Measurements from ENCODE around the gene CEP112. TPM values are rescaled to one million over a fixed set of nuclear protein-coding genes. Genes with fewer than 3 reads are reported as not detected.
"Not testable (repeated sequence)": the region's sequence is repeated elsewhere in the genome, so short reads cannot be mapped to it uniquely, and the experiment has no call there.

Gene CEP112
- total RNA-seq, 1 experiment from 2014 or later = 9.5 TPM

- ATAC-seq = no peak
- POLR2A ChIA-PET = no interaction called here
Observed at GRCh38 chr17:66085221-66085620, 106.7 kb downstream of the CEP112 start.

GRCh38 chr17:66080670-66081069 is 111.3 kb downstream of the CEP112 start:
- H3K27ac ChIP-seq (ENCODE audit: low read length); POLR2A ChIA-PET; H3K27me3 ChIP-seq (ENCODE audit: control insufficient read depth, insufficient read depth, low read length); intact Hi-C loops (cut with micrococcal nuclease; ENCODE audit: unreplicated experiment); CTCF ChIA-PET; in situ Hi-C loops (cut with HindIII; ENCODE audit: low pct_unique_long_range_greater_than_20kb, low sequenced_read_pairs); H3K4me1 ChIP-seq (ENCODE audit: control insufficient read depth, insufficient read depth, low read length); H3K36me3 ChIP-seq (ENCODE audit: control insufficient read depth, insufficient read depth, low read length); BruUV-seq (replicated peaks); DNase-seq (ENCODE audit: low read depth, low spot score); H3K4me3 ChIP-seq (ENCODE audit: low read depth in 2 of 2, low read length in 2 of 2); ATAC-seq; H3K9me3 ChIP-seq (ENCODE audit: control insufficient read depth, insufficient read depth, low read depth, low read length): not testable (repeated sequence)

More at GRCh38 chr17:66085221-66085620, 106.7 kb downstream of the CEP112 start:
- Histone ChIP-seq H3K4me3 (ENCODE audit: low read depth in 2 of 2, low read length in 2 of 2) (no peak overlapping the region), H3K36me3 (ENCODE audit: control insufficient read depth, insufficient read depth, low read length) (no peaks in the 10 kb centered on the region), H3K27ac (ENCODE audit: low read length) (no peak overlapping the region), H3K4me1 (ENCODE audit: control insufficient read depth, insufficient read depth, low read length) (no peaks in the 10 kb centered on the region), H3K27me3 (ENCODE audit: control insufficient read depth, insufficient read depth, low read length) (no peaks in the 10 kb centered on the region), H3K9me3 (ENCODE audit: control insufficient read depth, insufficient read depth, low read depth, low read length) (peaks cover 4% of the 10 kb centered on the region; the same call in 1 of the 2 replicates)
- TF ChIP-seq POLR2AphosphoS5 (IDR thresholded peaks at IDR 0.05; ENCODE audit: low read depth, low read length) (no peak), CTCF (IDR thresholded peaks at IDR 0.05) (no peak), TCF7L2 (IDR thresholded peaks at IDR 0.05; ENCODE audit: low read depth, low read length) (no peak), SIN3A (IDR thresholded peaks at IDR 0.05; ENCODE audit: borderline replicate concordance, insufficient read depth, low read depth, low read length) (no peak), REST (IDR thresholded peaks at IDR 0.05; ENCODE audit: insufficient read depth in 1 of 2, low read depth in 2 of 2, low read length in 1 of 2) (no peak)
- in situ Hi-C loops (cut with HindIII; ENCODE audit: low pct_unique_long_range_greater_than_20kb, low sequenced_read_pairs) (no loop called here), intact Hi-C loops (cut with micrococcal nuclease; ENCODE audit: unreplicated experiment) (no loop called here)
- CTCF ChIA-PET = no interaction called here
- no TSS peak for BruUV-seq (replicated peaks)
- no peak for DNase-seq (ENCODE audit: low read depth, low spot score)

GRCh38 chr17:66076546-66077190 is 115.3 kb downstream of the CEP112 start:
- no TSS peak for BruUV-seq (replicated peaks)
- H3K27ac ChIP-seq (ENCODE audit: low read length) = no peak overlapping the region
- in situ Hi-C loops (cut with HindIII; ENCODE audit: low pct_unique_long_range_greater_than_20kb, low sequenced_read_pairs) = no loop called here

More at GRCh38 chr17:66076546-66077190, 115.3 kb downstream of the CEP112 start:
- no peak for ATAC-seq
- H3K9me3 ChIP-seq (ENCODE audit: control insufficient read depth, insufficient read depth, low read depth, low read length) = no peaks in the 10 kb centered on the region
- DNase-seq (ENCODE audit: low read depth, low spot score) = no peak
- CTCF ChIA-PET = no interaction called here
- no peaks in the 10 kb centered on the region for H3K27me3 ChIP-seq (ENCODE audit: control insufficient read depth, insufficient read depth, low read length)
- TF ChIP-seq SIN3A (IDR thresholded peaks at IDR 0.05; ENCODE audit: borderline replicate concordance, insufficient read depth, low read depth, low read length) (no peak), REST (IDR thresholded peaks at IDR 0.05; ENCODE audit: insufficient read depth in 1 of 2, low read depth in 2 of 2, low read length in 1 of 2) (no peak), TCF7L2 (IDR thresholded peaks at IDR 0.05; ENCODE audit: low read depth, low read length) (no peak), CTCF (IDR thresholded peaks at IDR 0.05) (no peak), POLR2AphosphoS5 (IDR thresholded peaks at IDR 0.05; ENCODE audit: low read depth, low read length) (no peak)
- intact Hi-C loops (cut with micrococcal nuclease; ENCODE audit: unreplicated experiment) = no loop called here
- H3K4me3 ChIP-seq (ENCODE audit: low read depth in 2 of 2, low read length in 2 of 2) = no peak overlapping the region
- H3K4me1 ChIP-seq (ENCODE audit: control insufficient read depth, insufficient read depth, low read length) = no peaks in the 10 kb centered on the region
- H3K36me3 ChIP-seq (ENCODE audit: control insufficient read depth, insufficient read depth, low read length) = no peaks in the 10 kb centered on the region
- POLR2A ChIA-PET = no interaction called here
